GM12878 (cell line): ENCODE measurements around the gene TTC19. TPM values are rescaled to one million over a fixed set of nuclear protein-coding genes. Genes with fewer than 3 reads are reported as not detected.

ENCODE experiments used
- ATAC-seq: fragments of 200-7000 bp; cut with Tn5 transposase; 3 replicates; pipeline ENCODE4 v1.9.1; 2020; ENCODE audit warnings: mild to moderate bottlenecking, moderate library complexity
- BruUV-seq: library from RNA; stranded (reverse); fragments of 400-500 nt; replicated peaks from 2 replicates; lab custom pipeline; 2021; lab: Mats Ljungman, UMichigan
- CTCF ChIA-PET: fragments of 300-600 bp; sonication (Branson Sonifier 250); formaldehyde crosslinking; extraction: SDS; loops from one replicate; lab custom pipeline; 2021; ENCODE audit warnings: inconsistent platforms; lab: Yijun Ruan, JAX
- POLR2A ChIA-PET: fragments of 350-600 bp; formaldehyde crosslinking; extraction: SDS; loops from one replicate; lab custom pipeline; 2021; ENCODE audit warnings: inconsistent platforms; lab: Charles Lee
- RAD21 ChIA-PET: fragments of 300-600 bp; sonication (Branson Sonifier 250); formaldehyde crosslinking; loops from one replicate; lab custom pipeline; 2023; ENCODE audit warnings: antibody characterized with exemption; ENCODE audit not compliant: unreplicated experiment; lab: Charles Lee
- SMC1A ChIA-PET: fragments of 300-600 bp; sonication (Branson Sonifier 250); formaldehyde crosslinking; loops from one replicate; lab custom pipeline; 2023; ENCODE audit not compliant: unreplicated experiment, uncharacterized antibody; lab: Charles Lee
- DNase-seq: peaks from one replicate; pipeline ENCODE4 v3.0.0-alpha.2; 2011; ENCODE audit warnings: low read depth, low spot score
- FAIRE-seq: peaks from 3 replicates; lab custom pipeline; 2011; peaks lifted over from hg19 to GRCh38; lab: Jason Lieb, UNC
- H2AFZ ChIP-seq: 2 replicates; pipeline ENCODE4 v1.6.0; 2011; ENCODE audit warnings: low read depth, low read length, control low read depth; ENCODE audit not compliant: control insufficient read depth
- H3K27ac ChIP-seq: 2 replicates; pipeline ENCODE4 v1.5.1; 2011; ENCODE audit warnings: control low read depth; ENCODE audit not compliant: control insufficient read depth, insufficient read depth
- H3K27me3 ChIP-seq, 2 experiments: replicated peaks in 1 of 2; 2 replicates each; pipeline versions ENCODE4 v1.6.0 to v1.6.1; 2011; ENCODE audit warnings: low read length in 1 of 2; ENCODE audit not compliant: control insufficient read depth in 2 of 2, insufficient read depth in 2 of 2
- H3K36me3 ChIP-seq, 2 experiments: 2 replicates each; pipeline ENCODE4 v1.5.1; 2011; ENCODE audit warnings: low read length in 1 of 2; ENCODE audit not compliant: control insufficient read depth in 2 of 2, insufficient read depth in 2 of 2
- H3K4me1 ChIP-seq: 2 replicates; pipeline ENCODE4 v1.6.1; 2011; ENCODE audit warnings: mild to moderate bottlenecking, low read length, moderate library complexity, mixed read lengths; ENCODE audit not compliant: control insufficient read depth, insufficient read depth
- H3K4me2 ChIP-seq: 2 replicates; pipeline ENCODE4 v1.6.0; 2011; ENCODE audit warnings: control low read depth; ENCODE audit not compliant: control insufficient read depth, insufficient read depth
- H3K4me3 ChIP-seq: fragments of 200-600 bp; sonication (generic); 2 replicates; pipeline ENCODE4 v1.5.1; 2016
- H3K79me2 ChIP-seq: 2 replicates; pipeline ENCODE4 v1.6.0; 2011; ENCODE audit warnings: low read length; ENCODE audit not compliant: control insufficient read depth, insufficient read depth
- H3K9ac ChIP-seq: 2 replicates; pipeline ENCODE4 v1.8.0; 2011; ENCODE audit warnings: low read length, control low read depth, mixed read lengths; ENCODE audit not compliant: control insufficient read depth, insufficient read depth
- H3K9me3 ChIP-seq: replicated peaks from 3 replicates; pipeline ENCODE4 v1.5.1; 2011; ENCODE audit warnings: mild to moderate bottlenecking, low read length; ENCODE audit not compliant: control insufficient read depth, insufficient read depth
- H4K20me1 ChIP-seq: 2 replicates; pipeline ENCODE4 v1.6.0; 2011; ENCODE audit not compliant: control insufficient read depth, insufficient read depth
- BACH1 ChIP-seq: fragments of 450-650 bp; IDR thresholded peaks from 2 replicates; pipeline ENCODE4 v1.6.1; 2017; ENCODE audit warnings: mild to moderate bottlenecking, borderline replicate concordance
- BCL11A ChIP-seq: IDR thresholded peaks from 2 replicates; pipeline ENCODE4 v1.6.1; 2011; ENCODE audit warnings: low read depth, low read length
- DPF2 ChIP-seq: fragments of 450-650 bp; IDR thresholded peaks from 2 replicates; pipeline ENCODE4 v1.6.1; 2017; ENCODE audit warnings: mild to moderate bottlenecking
- HDAC2 ChIP-seq: fragments of 200-600 bp; sonication (generic); IDR thresholded peaks from 2 replicates; pipeline ENCODE4 v1.6.1; 2017
- IKZF1 ChIP-seq: fragments of 450-650 bp; conservative IDR thresholded peaks from 2 replicates; pipeline ENCODE4 v1.6.1; 2017; ENCODE audit warnings: antibody characterized with exemption, mild to moderate bottlenecking
- NBN ChIP-seq: fragments of 450-650 bp; IDR thresholded peaks from 2 replicates; pipeline ENCODE4 v1.6.1; 2016
- NR2C2 ChIP-seq: IDR thresholded peaks from 2 replicates; pipeline ENCODE4 v1.6.1; 2011; ENCODE audit warnings: borderline replicate concordance, low read depth; ENCODE audit not compliant: control insufficient read depth, insufficient read length
- POLR2AphosphoS2 ChIP-seq: IDR thresholded peaks from 2 replicates; pipeline ENCODE4 v1.6.1; 2011; ENCODE audit warnings: low read depth, mild to moderate bottlenecking, low read length, improper control_type of control experiment, moderate library complexity
- RB1 ChIP-seq: fragments of 450-650 bp; formaldehyde crosslinking; IDR thresholded peaks from 2 replicates; pipeline ENCODE4 v1.6.1; 2017; ENCODE audit warnings: mild to moderate bottlenecking, borderline replicate concordance
- REST ChIP-seq: IDR thresholded peaks from 2 replicates; pipeline ENCODE4 v1.6.1; 2012; ENCODE audit warnings: mild to moderate bottlenecking, low read depth, low read length
- SMAD1 ChIP-seq: fragments of 450-650 bp; IDR thresholded peaks from 2 replicates; pipeline ENCODE4 v1.6.1; 2018; ENCODE audit warnings: mild to moderate bottlenecking, low read depth; ENCODE audit not compliant: partially characterized antibody
- SREBF2 ChIP-seq: IDR thresholded peaks from 2 replicates; pipeline ENCODE4 v1.6.1; 2012; ENCODE audit warnings: mild to moderate bottlenecking, low read length
- SUZ12 ChIP-seq: fragments of 200-600 bp; sonication (generic); IDR thresholded peaks from one replicate; pipeline ENCODE4 v1.6.1; 2018; ENCODE audit warnings: antibody characterized with exemption, mild to moderate bottlenecking; ENCODE audit not compliant: unreplicated experiment
- ZNF217 ChIP-seq: fragments of 450-650 bp; IDR thresholded peaks from 2 replicates; pipeline ENCODE4 v1.6.1; 2017; ENCODE audit warnings: antibody characterized with exemption, mild to moderate bottlenecking
- ZNF384 ChIP-seq: IDR thresholded peaks from 2 replicates; pipeline ENCODE4 v1.6.1; 2012; ENCODE audit warnings: low read depth, mild to moderate bottlenecking, low read length, improper control_type of control experiment, borderline replicate concordance
- WGBS: methylation state at CpG from one replicate; pipeline ENCODE4 v1.1.6; 2016; ENCODE audit warnings: low lambda C conversion rate; ENCODE audit not compliant: insufficient replicate concordance, insufficient coverage; ENCODE audit errors: missing lambda C conversion rate; 5-methylcytosine and 5-hydroxymethylcytosine counted together
- in situ Hi-C: fragments of 300-500 bp; cut with MboI; formaldehyde crosslinking; loops from 9 replicates; pipeline ENCODE4 v1.14.3; 2018; ENCODE audit warnings: mixed read lengths
- intact Hi-C: fragments of 100-400 bp; cut with micrococcal nuclease; formaldehyde crosslinking; loops from one replicate; pipeline ENCODE4 v1.14.2; 2022; ENCODE audit not compliant: unreplicated experiment
- polyA plus RNA-seq, 11 experiments: library from polyadenylated mRNA; depleted of rRNA in 4 of 11; unstranded in 6 of 11; stranded (reverse) in 5 of 11; fragments of >200 nt; fragmentation: Nextera tagmentation in 4 of 11; fragmentation: Illumina TruSeq in 1 of 11; extraction: Ambion mirVana in 4 of 11; extraction: Trizol in 1 of 11; gene quantifications; 1 replicate in 1 of 11; 2 replicates in 10 of 11; pipeline versions ENCODE4 v1.2.1 to v1.2.3, GENCODE V29; 2011 to 2016; ENCODE audit warnings: inconsistent platforms in 2 of 11, missing spikeins in 2 of 11, low read depth in 1 of 11
- total RNA-seq, 4 experiments: library from RNA; depleted of rRNA in 3 of 4; stranded (reverse); fragments of >200 nt in 3 of 4; fragmentation: Illumina TruSeq in 1 of 4; extraction: Trizol in 1 of 4; gene quantifications; 2 replicates each; pipeline versions ENCODE4 v1.2.1 to v1.2.3, GENCODE V29; 2013 to 2021
- TF ChIP-seq, protein P1 (sequence below): fragments of 450-650 bp; conservative IDR thresholded peaks from 2 replicates; pipeline ENCODE4 v1.6.1; 2017; ENCODE audit warnings: mild to moderate bottlenecking, moderate library complexity
- TF ChIP-seq, protein P2 (sequence below): fragments of 450-650 bp; IDR thresholded peaks from 2 replicates; pipeline ENCODE4 v1.6.1; 2016; ENCODE audit warnings: mild to moderate bottlenecking

TTC19 gene
- total and polyA plus RNA-seq, 10 of the 15 experiments (the other 5 are each of a cell fraction or from before 2014, with no cell fraction given) = 5.3 to 29.8 (median 20.1) TPM

- no peak for FAIRE-seq
- ChIA-PET CTCF (interaction anchor here (0.6 to 2.3 kb wide), 7 partner anchors 30 to 521 kb away, joined by 3 to 10 read pairs (median 3); partner anchors contain the start of gene ADORA2B), POLR2A (no interaction called here), RAD21 (interaction anchor here (1.4 to 1.8 kb wide), 2 partner anchors 172 to 521 kb away, joined by 6 to 8 read pairs; no protein-coding TSS in a partner anchor), SMC1A (interaction anchor here (1.4 kb wide), 1 partner anchor 170 kb away, joined by 3 read pairs; no protein-coding TSS in a partner anchor)
- Histone ChIP-seq H4K20me1 (no peaks in the 10 kb centered on the region), H3K79me2 (peaks cover 23% of the 10 kb centered on the region), H3K27me3 (no peaks in the 10 kb centered on the region), H3K9ac (peak overlapping the region; percentile 84), H3K4me1 (peaks cover 11% of the 10 kb centered on the region), H3K4me2 (peak overlapping the region; percentile 93), H3K27ac (peak overlapping the region; percentile 69), H3K4me3 (peak overlapping the region; percentile 85), H3K9me3 (peaks cover 2% of the 10 kb centered on the region), H3K36me3 (peaks cover 4 to 5% of the 10 kb centered on the region in 2 experiments; a peak in 3 of 4 replicates), H2AFZ (peak overlapping the region; percentile 89)
- WGBS = 2% methylated on average over 32 of the region's 64 CpGs
- no TSS peak for BruUV-seq
- intact Hi-C loops (no loop called here), in situ Hi-C loops (loop anchor here (5.0 to 25.0 kb wide), 3 partner anchors 173 to 738 kb away; partner anchors contain the start of genes PMP22 and TVP23C)
- DNase-seq = no peak
- peak; percentile 20 for ATAC-seq
- TF ChIP-seq HDAC2 (no peak), NR2C2 (no peak), NBN (no peak), POLR2AphosphoS2 (no peak), DPF2 (peak; percentile 23; the same call in 1 of the 2 replicates), SUZ12 (no peak), REST (no peak), IKZF1 (peak; percentile 59; the same call in 1 of the 2 replicates), SMAD1 (no peak), SREBF2 (no peak), BACH1 (no peak), ZNF384 (no peak), BCL11A (no peak), RB1 (no peak), ZNF217 (0 out of 2 replicates have a peak, but pooled peaks have one; percentile 23)
- TF ChIP-seq, protein P1, sequence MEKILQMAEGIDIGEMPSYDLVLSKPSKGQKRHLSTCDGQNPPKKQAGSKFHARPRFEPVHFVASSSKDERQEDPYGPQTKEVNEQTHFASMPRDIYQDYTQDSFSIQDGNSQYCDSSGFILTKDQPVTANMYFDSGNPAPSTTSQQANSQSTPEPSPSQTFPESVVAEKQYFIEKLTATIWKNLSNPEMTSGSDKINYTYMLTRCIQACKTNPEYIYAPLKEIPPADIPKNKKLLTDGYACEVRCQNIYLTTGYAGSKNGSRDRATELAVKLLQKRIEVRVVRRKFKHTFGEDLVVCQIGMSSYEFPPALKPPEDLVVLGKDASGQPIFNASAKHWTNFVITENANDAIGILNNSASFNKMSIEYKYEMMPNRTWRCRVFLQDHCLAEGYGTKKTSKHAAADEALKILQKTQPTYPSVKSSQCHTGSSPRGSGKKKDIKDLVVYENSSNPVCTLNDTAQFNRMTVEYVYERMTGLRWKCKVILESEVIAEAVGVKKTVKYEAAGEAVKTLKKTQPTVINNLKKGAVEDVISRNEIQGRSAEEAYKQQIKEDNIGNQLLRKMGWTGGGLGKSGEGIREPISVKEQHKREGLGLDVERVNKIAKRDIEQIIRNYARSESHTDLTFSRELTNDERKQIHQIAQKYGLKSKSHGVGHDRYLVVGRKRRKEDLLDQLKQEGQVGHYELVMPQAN = 0 out of 2 replicates have a peak, but pooled peaks have one; percentile 15
- TF ChIP-seq, protein P2, sequence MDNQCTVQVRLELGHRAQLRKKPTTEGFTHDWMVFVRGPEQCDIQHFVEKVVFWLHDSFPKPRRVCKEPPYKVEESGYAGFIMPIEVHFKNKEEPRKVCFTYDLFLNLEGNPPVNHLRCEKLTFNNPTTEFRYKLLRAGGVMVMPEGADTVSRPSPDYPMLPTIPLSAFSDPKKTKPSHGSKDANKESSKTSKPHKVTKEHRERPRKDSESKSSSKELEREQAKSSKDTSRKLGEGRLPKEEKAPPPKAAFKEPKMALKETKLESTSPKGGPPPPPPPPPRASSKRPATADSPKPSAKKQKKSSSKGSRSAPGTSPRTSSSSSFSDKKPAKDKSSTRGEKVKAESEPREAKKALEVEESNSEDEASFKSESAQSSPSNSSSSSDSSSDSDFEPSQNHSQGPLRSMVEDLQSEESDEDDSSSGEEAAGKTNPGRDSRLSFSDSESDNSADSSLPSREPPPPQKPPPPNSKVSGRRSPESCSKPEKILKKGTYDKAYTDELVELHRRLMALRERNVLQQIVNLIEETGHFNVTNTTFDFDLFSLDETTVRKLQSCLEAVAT = 0 out of 2 replicates have a peak, but pooled peaks have one; percentile 34
Measured at GRCh38 chr17:15999974-16000827, 577 bp downstream of the TTC19 start.
